Thyroid gland (tissue), 4 donors: ENCODE results near the gene CSNK1A1.

Source experiments
- POLR2A ChIP-seq, 2 donors: fragments of 450-650 bp; IDR thresholded peaks; one replicate each; pipeline ENCODE4 v1.6.1; 2017; ENCODE audit warnings: antibody characterized with exemption in 2 of 2, mild to moderate bottlenecking in 2 of 2, moderate library complexity in 1 of 2
- TF ChIP-seq, protein P1 (sequence below), 6 experiments: fragments of 200-600 bp in 3 of 6; fragments of 450-650 bp in 3 of 6; sonication (generic) in 3 of 6; IDR thresholded peaks; one replicate each; pipeline ENCODE4 v1.5.1; 2016 to 2019; ENCODE audit warnings: antibody characterized with exemption in 6 of 6, mild to moderate bottlenecking in 2 of 6, inconsistent platforms in 1 of 6, moderate library complexity in 1 of 6

DNA sequence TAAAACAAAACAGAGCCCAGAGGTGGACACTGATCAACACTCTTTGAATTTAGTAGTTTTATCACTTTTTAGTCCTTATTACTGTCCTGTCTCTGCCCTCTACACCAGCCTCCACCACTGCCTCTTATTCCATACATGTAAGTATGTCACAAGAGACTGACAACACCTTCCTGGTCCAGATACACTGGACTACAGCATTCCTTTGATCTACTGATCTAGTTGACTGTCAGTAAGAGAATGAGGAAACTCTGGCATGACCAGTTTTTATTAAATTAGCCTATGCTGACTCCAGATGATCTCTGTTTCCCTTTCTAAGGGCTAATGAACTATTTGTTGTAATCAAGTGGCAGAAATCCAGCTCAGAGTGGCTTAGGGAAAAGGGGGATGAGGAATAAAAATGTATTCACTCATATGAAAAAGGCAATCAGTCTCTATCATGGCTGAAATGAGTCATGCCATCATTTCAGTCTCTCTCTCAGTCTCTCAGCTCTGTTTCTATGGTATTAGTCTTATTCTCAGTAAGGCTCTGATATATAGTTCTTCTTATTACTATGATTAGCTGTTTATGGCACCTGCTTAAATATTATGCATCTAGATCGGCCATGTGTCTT, 35.6 kb upstream of the CSNK1A1 start:
- TF ChIP-seq, protein P1, sequence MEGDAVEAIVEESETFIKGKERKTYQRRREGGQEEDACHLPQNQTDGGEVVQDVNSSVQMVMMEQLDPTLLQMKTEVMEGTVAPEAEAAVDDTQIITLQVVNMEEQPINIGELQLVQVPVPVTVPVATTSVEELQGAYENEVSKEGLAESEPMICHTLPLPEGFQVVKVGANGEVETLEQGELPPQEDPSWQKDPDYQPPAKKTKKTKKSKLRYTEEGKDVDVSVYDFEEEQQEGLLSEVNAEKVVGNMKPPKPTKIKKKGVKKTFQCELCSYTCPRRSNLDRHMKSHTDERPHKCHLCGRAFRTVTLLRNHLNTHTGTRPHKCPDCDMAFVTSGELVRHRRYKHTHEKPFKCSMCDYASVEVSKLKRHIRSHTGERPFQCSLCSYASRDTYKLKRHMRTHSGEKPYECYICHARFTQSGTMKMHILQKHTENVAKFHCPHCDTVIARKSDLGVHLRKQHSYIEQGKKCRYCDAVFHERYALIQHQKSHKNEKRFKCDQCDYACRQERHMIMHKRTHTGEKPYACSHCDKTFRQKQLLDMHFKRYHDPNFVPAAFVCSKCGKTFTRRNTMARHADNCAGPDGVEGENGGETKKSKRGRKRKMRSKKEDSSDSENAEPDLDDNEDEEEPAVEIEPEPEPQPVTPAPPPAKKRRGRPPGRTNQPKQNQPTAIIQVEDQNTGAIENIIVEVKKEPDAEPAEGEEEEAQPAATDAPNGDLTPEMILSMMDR (IDR thresholded peaks at IDR 0.05) = no peak
- TF ChIP-seq POLR2A (IDR thresholded peaks at IDR 0.05) = no peak
